NCI-H187 treated with DMSO at 0.1 percent for 48 hours (cell line): Measurements from ENCODE around the gene IFT80.
"Not testable (repeated sequence)": the region's sequence is repeated elsewhere in the genome, so short reads cannot be mapped to it uniquely, and the experiment has no call there.

ENCODE experiments used
- DNase-seq: peaks from one replicate; lab custom pipeline; 2025; lab: John Stamatoyannopoulos, UW

Gene IFT80

DNA sequence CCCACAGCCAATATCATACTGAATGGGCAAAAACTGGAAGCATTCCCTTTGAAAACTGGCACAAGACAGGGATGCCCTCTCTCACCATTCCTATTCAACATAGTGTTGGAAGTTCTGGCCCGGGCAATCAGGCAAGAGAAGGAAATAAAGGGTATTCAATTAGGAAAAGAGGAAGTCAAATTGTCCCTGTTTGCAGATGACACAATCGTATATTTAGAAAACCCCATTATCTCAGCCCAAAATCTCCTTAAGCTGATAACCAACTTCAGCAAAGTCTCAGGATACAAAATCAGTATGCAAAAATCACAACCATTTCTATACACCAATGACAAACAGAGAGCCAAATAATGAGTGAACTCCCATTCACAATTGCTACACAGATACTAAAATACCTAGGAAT, 36.1 kb downstream of the IFT80 start:
- DNase-seq = not testable (repeated sequence)

DNA sequence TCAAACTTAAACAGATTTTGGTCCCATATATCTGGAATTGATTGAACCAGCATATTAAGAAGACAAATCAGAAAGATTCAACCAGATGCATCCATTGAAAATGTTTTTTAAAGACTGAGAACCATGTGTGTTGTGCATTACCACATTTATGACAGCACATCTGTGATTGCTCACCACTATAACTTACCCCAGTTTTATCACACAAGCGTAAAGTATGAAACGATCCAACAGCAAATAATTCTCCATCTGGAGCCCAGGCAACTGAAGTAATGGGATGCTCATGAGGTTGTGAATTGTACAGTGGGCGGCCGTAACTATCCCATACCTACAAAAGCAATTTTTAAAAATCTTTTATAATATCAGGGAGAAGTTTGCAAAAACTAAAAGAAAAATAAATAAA, 43.2 kb downstream of the IFT80 start:
- no peak for DNase-seq

DNA sequence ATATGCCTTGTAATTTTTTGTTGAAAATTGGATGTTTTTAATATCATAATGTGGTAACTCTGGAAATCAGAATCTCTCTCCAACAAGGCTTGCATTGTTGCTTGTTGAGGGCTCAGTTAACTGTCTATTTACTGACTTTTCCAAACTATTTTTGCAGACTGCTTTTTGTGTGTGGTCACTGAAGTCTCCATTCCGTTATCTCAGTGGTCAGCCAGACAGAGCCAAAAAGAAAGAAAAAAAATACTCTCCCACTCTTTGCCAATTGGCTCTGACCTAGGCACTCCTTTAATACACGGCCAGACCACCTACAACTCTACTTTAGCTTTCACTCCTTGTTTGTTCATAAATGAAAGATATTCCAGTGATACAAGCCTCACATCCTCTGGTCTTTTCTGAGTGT, 52.5 kb downstream of the IFT80 start:
- no peak for DNase-seq

DNA sequence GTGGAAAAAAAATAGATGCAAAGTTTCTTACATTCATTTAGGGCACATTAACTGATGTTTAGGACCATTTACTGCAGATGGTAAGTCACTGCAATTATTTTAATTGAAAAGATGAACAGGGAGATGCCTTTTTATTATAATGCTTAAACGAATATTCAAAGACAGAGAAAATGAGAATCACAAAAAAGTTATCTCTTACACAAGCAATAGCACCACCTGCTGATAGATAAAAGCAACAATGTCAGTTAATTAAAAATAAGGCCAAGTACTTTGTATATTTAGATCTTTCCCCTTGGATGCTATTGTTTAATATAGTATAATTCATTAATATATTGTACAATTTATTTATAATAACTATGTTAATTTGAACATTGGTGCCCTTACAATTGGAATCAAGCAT, 55.9 kb downstream of the IFT80 start:
- DNase-seq = no peak

DNA sequence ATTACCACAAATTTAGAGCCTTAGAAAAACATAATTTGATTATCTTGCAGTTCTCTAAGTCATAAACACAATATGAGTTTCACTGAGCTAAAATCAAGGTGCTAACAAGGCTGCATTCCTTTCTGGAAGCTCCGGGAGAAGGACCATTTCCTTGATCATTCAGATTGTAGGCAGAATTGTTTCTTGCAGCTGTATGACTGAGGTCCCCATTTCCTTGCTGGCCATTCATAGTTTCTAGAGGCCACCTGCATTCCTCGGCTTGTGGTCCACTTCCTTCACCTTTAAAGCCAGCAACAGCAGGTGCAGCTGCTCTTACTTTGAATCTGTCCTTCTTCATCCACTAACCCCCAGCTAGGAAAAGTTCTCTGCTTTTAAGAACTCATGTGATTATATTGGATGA, 58.7 kb downstream of the IFT80 start:
- no peak for DNase-seq

DNA sequence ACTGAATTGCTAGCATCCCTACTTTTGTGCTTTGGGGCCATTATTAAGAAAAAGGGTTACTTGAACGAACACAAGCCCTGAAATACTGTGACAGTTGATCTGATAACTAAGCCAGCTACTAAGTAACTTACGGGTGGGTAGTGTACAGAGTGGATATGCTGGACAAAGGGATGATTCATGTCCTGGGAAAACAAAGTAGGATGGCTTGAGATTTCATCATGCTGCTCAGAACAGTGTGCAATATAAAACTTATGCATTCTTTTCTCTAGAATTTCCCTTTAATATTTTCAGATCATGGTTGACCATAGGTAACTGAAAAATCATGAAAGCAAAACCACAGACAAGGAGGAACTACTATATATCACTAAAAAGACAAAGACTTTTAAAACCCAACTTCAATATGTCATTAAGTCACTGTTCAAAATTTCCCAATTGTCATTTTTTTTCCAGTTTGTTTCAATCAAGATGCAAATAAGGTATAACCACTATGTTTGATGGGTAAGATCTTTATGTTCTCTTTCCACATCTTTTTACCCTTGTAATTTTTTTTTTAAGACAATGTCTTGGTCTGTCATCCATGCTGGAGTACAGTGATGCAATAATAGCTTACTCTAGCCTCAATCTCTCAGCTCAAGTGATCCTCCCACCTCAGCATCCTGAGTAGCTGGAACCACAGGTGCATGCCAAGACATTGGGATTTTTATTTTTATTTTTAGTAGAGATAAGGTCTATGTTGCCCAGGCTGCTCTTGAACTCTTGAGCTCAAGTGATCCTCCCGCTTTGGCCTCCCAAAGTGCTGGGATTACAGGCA, 67.7 kb downstream of the IFT80 start:
- no peak for DNase-seq

DNA sequence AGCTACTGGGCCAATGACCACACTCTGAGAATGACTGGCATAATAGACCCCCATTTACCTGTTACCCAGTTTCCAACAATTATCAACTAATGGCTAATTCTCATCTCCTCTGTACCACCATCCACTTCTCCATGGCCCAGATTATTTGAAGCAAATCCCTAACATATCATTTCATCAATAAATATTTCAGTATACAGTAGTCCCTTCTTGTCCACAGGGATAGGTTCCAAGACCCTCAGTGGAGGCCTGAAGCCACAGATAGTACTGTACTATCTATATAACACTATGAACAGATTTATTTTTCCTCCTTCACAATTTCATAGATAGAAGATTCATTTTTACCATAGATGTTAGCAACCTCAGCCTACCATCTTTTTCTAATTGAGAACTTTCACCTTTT, 68.3 kb downstream of the IFT80 start:
- DNase-seq = no peak

DNA sequence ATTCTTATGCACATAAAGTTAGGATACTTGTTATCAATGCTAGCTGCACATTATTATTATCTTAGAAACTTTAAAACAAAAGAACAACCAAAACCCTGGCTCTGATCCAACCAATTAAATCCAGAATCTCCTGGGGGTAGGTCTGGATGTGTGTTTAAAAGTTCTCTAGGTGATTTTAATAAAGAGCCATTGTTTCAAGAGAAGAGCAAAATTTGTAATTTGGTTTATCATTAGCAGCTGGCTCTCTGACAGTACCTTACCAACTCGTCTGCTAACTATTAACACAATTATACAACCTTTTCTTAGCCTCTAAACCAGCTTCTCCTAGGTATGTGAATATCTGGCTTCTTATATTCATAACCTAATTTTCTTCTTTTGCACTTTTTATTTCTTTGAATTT, 68.9 kb downstream of the IFT80 start:
- DNase-seq = no peak

DNA sequence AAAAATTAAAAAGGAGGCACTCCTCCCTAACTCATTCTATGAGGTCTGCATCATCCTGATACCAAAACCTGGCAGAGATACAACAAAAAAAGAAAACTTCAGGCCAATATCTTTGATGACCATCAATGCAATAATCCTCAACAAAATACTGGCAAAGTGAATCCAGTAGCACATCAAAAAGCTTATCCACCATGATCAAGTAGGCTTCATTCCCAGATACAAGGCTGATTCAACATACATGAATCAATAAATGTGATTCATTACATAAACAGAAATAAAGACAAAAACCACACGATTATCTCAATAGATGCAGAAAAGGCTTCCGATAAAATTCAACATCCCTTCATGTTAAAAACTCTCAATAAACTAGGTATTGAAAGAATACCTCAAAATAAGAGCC, 72.7 kb downstream of the IFT80 start:
- not testable (repeated sequence) for DNase-seq

DNA sequence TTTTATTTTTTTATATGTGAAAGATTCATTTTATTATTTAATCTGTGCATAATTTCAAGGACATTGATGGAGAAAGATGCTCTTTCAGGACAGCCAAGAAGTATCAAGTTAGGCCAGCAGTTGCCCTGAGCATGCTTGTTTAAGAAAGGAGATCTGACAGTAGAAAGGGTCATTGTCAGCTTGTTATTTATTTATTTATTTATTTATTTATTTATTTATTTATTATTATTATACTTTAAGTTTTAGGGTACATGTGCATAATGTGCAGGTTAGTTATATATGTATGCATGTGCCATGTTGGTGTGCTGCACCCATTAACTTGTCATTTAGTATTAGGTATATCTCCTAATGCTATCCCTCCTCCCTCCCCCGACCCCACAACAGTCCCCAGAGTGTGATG, 77.2 kb downstream of the IFT80 start:
- not testable (repeated sequence) for DNase-seq

DNA sequence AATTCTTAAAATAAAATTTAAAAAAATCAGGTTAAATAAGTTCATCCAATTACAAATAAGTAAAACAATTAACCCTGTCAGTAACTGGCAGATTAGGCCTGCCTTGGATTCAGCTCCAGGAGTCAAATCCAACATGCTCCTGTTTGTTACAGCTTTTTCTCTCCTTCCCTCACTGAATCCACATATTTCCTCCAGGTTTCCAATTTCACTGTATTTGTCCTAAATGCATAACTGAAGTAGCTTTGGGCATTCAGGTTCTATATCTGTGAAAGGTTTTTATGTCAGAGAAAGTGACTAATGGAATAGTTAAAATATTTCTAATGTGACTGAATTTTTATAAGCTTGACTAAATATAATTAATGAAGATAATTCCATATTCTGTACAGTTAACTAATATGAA, 79.7 kb downstream of the IFT80 start:
- no peak for DNase-seq

DNA sequence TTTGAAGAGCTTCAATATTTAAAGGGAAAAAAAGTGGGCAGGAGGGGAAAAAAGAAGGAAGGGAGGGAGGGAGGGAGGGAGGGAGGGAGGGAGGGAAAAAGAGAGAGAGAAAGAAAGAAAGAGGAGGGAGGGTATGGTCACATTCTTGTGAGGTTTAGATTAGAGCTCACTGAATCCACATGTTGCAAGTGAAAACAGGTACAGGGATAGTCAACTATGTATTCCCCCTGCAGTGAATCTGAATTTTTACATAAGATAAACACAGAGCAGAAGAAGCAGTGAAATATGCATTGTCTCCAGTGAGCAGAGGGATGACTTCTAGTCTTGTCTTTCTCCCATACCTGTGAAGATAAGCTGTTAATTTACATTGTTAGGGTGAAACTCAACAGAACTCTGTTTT, 84.0 kb downstream of the IFT80 start:
- DNase-seq = no peak

DNA sequence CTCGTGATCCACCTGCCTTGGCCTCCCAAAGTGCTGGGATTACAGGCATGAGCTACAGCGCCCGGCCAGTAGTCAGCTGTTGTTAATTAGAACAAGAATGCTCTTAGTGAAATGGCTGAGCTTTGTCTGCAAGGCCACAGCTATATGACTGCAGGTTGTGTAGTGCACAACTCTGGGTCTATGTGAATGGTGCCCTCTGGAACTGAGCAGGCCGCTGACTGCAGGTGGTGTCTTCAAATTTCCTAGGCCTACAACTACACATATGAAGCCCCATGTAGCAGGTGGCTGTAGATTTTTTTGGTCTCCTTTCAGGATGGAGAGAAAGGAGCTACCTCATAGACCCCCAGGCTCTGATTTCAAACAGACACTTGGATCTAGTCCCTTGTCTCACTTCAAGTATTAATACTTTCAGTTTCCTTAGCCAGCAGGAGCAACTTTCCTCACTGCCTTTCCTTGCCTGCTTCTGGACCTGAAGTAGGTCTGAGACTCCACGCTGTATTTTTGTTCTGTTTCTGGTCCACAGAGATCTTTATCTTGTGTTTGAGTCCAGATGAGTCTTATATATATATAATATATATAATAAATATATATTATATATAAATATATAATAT, 86.9 kb downstream of the IFT80 start:
- no peak for DNase-seq

DNA sequence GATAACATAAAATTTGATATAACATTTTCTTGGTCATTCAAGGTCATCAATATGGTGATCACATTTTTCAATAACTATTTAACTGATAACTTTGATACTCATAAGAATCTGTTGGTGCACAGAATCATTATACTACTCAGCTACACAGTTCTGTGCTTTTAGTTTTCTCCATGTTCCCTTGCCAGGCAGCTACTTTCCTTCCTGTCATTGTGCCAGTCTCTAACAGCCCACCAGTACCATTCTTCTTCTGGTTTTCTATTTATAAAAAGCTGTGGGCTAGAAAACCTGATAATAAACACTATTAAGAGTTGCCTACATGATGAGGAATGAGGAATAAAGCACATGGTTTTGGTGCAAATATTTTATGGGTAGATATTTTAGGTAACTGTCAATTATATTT, 96.2 kb downstream of the IFT80 start:
- DNase-seq = no peak

DNA sequence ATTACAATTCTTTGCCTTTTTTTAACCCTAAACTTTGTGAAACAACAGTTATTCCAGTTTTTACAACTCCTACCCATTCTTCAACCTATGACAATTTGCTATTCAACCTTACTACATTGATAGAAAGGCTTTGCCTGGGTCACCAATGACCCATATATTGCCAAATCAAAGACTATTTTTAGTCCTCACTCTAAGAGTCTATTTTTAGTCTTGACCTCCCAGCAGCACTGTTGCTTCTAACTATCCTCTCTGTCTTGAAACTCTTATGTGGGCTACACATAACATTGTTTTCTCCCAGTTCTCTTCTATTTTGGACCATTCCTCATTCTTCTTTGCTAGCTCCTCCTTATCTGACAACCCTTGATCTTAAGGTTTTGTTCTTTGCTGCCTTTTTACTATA, 102.4 kb downstream of the IFT80 start:
- DNase-seq = no peak

DNA sequence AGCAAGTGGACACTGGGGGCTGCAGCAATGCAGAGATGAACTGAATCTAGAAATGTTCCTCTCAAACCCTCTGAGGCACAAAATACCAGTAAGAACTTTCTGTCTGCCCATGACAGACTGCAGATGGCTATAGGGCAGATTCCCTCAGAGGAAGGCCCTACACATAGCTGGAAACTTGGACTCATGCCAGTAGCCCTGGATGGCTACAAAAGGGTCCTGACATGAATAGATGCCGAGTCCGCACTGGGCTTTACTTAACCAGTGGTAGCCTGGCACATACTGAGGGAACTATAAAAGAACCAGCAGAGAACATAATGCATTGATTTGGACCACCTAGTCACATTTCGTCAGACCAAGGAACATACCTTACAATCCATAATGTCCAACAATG, 107.1 kb downstream of the IFT80 start:
- no peak for DNase-seq

DNA sequence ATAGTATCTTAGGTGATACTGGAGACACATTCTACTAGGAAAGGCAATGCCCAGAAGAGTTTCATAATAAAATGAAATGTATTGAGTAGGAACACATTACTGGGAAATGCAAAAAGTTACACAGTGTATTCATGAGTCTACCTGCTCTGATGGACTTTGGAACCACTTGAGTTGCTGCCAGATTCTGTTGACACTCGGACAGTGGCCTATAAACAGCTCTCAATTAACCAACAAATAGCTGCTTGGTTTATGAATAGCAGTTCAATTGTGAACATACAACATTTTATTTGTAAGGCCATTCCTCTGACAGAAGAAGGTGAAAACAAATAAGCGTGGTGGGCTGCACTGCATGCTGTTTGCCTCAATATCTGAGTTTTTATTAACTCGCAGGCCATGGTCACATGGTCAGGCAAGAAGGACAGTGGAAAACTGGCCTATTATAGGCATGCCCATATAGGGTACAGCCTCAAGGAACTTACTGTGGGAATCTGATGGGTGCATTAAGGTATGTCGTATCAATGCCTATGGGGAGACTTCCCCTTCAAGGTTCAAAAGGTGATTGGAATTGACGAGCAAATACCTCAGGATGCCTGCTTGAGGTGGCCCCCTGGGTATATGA, 107.6 kb downstream of the IFT80 start:
- DNase-seq = no peak

DNA sequence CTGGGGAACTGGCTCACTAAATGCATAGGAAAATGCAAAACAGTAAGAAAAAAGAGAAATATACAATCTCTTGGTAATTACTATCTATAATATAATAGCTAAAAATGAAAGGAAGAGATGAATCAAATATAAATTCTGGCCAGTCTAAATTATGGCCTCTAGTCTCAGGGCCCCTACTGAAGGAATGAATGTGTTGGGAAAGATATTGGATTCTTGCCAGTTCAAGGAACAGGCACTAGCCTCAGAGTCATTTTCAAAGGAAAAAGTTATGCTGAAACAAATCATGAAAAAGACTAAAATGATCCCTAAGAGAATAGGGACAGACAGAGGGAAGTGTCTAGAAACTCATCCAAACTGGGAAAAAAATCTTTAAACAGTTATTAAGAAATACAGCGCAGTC, 111.4 kb downstream of the IFT80 start:
- DNase-seq = no peak

DNA sequence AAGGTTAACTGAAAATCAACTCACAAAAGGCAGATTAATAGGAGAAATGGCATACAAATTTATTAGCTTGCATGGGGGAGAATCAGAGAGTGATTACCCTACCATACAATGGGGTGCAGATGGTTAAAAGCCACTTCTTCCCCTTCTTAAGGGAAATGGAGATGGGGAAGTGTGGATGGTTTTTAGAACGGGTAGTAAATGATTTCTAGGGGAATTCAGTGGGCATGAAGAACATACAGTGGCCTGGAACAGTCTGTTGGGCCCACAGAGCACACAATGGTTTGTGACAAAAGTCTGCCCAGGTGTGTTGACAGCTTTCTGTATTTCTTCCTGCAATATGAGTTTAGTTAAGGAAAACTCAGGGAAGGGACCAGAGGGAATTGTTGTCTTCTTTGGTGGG, 112.8 kb downstream of the IFT80 start:
- DNase-seq = no peak

DNA sequence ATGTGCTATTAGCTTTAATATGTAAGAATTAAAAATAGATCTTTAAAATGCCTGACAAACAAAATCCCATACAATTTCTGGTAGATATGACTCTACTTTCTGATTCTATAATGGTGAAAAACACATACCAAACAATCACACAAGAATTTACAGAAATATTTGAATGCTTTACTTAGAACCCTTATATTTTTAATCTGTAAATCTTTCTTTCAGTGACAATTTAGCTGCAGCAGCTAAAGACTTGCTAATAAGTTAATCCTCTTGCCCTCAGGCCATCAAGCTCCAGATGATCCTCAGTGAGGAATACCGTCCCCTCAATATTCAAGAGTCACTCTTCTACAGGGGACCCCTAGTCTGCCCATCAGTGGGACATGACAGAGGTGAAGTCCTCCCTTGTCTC, 118.2 kb downstream of the IFT80 start:
- DNase-seq = no peak

DNA sequence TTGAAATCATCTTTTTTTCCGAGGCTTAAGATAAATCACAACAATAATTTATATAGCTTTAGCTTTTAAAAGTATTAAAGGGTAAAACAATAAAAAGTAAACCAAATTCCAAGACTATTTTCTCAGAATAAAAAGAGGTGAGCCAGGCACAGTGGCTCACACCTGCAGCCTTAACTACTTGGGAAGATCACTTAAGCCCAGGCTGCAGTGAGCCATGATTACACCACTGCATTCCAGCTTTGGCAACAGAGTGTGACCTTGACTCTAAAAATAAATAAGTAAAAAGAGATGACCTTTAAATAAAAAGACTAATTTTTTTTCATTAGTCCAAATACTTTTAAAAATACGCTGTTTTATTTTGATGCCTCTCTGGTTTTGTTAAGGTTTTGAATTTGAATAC, 119.4 kb downstream of the IFT80 start:
- no peak for DNase-seq

DNA sequence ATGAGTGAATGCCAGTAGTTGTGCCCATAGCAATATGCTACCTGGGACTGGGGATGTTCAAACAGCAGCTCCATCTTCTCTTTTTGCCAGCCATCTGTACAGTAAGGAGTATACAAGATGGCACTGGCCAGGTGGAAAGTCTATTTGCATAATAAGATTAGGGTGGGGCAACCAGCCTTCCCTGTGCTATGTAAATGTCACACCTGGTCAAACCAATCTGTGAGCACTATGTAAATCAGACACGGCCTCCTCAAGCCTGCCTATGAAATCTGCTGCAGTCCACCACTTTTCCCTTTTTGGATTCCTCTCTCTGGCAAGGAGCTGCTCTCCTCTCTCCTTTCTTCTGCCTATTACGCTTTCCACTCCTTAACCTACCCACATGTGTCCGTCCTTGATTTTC, 120.8 kb downstream of the IFT80 start:
- no peak for DNase-seq

DNA sequence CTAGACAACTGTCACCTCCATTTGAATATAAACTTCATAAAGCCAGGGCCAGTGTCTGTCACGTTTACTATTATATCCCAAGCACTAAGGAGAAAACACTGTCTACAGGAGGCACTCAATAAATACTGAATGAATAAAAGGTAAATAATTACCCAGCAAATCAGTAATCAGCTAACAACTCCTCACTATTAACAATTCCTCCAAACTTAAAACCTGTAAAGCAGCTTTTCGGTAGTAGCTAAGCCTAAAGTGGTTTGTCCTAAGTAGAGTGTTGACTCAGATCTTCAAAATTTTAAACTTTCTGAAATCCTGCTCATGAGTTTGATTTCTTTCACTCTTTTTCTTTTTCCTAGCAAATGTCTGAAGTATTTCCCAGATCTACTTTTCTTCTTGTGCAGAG, 133.9 kb downstream of the IFT80 start:
- DNase-seq = no peak
